GM21576 (cell line): ENCODE data around the gene AFAP1.

Experiments used
- ATAC-seq: cut with Tn5 transposase; IDR thresholded peaks from one replicate; pipeline ENCODE4 v1.9.1; 2021; ENCODE audit warnings: mild to moderate bottlenecking, moderate library complexity; ENCODE audit not compliant: unreplicated experiment

Gene AFAP1

DNA sequence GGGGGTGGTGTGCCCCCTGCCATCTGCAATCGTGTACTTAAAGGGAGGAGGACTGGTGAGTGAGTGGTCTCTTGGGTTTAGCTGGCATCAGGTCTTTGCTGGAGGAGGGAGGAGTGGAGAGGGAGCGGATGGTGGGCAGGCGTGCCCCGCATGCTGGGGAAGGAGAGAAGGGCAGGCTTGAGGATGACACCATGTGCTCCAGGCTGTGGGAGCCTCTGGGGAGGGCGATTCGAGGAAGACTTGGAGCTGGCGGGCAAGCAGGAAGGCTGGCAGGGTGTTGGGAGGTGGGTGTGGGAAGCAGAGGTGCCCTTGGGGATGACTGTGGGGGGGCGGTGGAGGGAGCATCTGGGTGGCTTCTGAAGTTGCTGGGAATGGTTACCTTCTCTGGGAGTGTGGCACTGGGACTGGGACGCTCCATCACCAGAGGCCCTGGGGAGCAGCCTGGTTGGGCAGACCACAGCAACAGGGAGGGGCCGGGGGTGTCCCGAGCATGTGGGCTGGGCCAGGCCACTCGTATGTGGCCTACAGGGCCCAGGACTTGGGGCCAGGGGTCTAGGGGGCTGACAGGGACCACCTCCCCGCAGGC is 30.8 kb upstream of the AFAP1 start:
- no peak for ATAC-seq

DNA sequence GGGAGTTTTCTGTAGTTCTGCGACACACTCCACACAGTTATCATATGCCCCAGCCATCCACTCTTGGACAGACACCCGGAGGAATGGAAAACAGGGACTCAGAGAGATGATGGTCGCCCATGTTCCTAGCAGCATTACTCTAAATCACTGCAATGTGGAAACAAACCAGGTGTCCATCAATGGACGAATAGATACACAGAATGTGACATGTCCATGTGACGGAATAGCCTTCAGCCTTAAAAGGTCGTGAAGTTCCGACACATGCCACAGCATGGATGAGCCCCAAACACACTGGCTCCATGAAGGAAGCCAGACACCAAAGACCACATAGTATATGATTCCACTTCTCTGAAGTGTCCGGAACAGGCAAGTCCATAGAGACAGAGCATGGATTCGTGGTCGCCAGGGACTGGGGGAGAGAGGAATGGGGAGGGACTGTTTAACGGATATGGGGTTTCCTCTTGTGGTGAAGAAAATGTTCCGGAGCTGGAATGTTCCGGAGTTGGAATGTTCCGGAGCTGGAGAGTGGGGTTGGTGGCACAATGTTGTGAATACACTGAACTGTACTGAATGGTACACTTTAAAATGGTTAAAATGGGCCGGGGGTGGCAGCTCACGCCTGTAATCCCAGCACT is 28.7 kb upstream of the AFAP1 start:
- ATAC-seq = no peak

DNA sequence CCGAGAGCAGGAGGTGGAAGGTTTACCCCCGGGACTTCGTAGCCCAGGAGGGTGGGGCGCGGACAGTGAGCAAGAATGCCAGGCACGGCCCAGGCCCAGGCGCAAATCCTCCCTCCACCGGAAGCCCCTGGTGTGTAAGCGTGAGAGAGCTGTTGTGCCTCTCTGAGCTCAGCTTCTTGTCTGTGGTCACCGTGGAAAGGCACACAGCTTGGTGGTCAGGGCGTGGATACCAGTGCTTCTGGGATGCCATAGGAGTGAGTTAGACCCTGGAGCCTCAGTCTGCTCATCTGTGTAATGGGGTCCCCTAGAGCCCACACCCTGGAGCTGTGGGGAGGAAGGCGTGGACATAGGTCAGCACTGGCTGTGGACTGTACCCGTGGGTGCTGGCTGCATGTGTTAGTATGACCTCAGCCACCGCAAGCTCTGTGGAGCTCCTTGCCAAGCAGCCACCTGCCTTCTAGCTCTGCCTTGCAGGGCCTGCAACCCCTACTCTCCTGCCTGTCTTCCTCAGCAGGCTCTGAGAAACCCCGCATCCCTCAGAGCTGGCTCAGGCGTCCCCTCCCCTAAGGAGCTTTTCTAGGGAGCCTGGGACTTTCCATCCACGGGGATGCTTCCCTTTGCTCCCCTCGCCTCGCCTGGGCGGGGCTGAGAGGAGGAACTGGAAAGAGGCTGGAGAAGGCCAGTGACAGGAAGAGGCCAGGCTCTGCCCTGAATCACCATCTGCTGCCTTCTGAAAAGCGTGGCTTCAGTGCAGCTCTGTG is 28.0 kb upstream of the AFAP1 start:
- ATAC-seq = no peak

DNA sequence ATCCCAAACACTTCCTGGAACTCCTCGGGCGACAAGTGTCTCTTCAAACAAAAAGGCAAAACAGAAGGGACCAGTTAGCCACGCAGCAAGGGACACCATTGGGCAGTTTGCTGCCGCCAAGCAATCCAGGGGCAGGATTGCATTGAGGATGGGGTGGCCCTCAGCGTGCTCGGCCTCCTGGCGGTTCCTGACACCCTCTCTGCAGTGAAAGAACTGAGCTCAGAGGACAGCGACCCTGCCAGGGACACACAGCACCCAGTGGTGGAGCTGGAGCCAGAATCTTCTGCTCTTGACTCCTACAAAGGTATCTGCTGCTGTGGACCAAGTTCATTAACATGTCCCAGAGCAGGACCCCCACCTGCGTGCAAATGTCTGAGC is 27.4 kb upstream of the AFAP1 start:
- no peak for ATAC-seq

DNA sequence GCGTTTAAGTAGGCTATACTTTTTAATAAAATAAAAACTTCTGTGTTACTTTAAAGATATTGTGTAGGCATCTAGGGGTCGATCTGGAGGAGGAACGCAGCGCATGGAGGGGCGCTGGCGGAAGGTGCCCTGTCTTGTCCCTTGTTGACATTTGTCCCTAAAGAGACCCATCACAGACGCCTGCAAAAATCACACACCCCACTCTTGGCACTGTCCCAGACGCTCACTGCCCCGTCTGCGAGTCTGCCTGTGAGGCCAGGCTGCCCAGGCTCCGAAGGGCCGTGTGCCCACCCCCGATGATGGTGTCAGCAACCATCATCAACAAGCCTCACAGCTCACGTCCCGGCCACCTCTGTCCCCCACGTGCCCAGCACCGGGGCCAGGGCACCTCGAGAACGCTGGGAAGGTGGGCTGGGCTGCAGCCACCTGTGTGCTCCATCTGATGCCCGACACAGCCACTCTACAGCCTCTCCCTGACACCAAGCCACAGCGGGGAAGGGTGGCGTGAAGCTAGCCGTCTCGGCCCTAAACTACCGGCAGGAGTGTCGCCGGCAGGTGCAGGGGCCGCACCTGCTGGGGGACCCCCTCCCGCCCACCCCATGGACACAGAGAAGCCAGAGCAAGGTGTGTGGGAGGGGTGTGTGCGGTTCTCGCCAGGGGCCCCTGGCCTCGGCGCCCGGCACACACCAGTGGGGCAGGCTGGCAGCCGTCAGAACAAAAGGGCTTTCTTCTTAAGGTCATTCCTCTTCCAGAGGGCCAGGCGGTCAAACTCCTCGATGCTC is 26.8 kb upstream of the AFAP1 start:
- ATAC-seq = no peak

DNA sequence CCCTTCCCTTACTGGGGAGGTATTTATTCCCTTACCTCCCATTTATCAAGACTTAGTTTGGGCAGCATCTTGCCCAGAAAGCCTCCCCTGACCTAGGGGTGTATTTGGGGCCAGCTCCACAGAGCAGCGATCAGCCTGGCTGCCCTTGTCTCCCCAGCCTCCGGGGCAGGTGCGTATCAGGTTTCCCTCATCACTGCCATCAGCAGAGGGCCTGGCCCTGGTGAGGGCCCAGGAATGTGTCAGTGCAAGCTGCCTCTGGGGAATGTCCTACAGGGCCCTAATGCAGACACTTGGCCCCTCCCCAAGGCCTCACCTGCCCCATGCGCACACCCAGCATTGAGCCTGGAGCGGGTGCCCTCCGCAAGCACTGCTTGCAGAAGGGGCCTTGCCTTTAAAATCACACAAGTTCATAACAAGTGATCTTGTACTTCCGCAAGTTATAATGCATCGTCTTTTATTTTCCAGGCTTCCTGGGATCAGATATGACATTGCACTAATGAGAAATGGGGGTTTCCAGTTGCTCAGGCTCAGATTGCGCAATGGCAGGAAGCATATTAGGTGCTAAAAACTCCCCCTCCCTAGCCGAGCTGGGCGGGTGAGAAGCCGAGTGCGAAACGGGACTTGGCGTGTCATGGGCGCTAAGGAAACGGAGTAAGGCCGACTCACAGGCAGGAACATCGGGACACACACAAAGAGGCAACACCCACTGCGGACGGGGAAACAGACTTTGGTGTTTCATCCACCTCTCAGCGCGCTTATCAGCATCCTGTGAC is 25.4 kb upstream of the AFAP1 start:
- no peak for ATAC-seq

DNA sequence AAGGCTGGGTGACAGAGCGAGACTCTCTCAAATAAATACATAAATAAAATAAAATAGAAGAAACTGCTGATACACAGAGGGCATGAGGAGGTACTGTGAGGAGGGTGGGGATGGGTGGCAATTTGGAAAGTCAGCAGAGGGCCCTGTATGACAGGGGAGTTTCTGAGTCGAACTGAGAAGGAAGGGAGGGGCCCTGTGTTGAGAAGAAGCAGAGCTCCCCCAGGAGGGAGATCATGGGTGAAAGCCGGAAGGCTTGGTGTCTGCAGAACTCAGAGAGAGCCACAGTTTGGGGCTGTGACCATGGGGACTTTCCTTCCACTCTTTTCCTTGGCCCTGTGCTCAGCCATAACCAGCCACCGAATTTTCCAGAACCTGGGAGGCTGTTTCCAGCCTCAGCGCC is 24.8 kb upstream of the AFAP1 start:
- ATAC-seq = no peak

DNA sequence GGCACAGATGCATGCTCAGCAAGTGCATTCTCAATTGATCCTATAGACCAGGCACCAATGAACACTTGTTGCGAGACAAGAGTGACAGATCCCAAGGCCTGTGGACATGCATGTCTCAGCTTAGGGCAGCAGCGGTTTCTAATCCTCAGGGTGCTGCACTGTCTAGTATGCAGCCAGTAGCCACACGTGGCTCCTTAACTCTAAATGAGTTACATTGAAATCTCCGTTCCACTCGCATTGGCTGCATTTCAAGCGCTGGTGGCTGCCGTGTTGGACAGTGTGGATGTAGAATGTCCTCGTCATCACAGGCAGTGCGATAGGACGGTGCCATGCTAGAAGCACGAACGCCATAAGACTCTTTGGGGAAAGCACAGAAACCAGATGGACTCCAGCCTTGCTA is 24.0 kb upstream of the AFAP1 start:
- ATAC-seq = no peak

DNA sequence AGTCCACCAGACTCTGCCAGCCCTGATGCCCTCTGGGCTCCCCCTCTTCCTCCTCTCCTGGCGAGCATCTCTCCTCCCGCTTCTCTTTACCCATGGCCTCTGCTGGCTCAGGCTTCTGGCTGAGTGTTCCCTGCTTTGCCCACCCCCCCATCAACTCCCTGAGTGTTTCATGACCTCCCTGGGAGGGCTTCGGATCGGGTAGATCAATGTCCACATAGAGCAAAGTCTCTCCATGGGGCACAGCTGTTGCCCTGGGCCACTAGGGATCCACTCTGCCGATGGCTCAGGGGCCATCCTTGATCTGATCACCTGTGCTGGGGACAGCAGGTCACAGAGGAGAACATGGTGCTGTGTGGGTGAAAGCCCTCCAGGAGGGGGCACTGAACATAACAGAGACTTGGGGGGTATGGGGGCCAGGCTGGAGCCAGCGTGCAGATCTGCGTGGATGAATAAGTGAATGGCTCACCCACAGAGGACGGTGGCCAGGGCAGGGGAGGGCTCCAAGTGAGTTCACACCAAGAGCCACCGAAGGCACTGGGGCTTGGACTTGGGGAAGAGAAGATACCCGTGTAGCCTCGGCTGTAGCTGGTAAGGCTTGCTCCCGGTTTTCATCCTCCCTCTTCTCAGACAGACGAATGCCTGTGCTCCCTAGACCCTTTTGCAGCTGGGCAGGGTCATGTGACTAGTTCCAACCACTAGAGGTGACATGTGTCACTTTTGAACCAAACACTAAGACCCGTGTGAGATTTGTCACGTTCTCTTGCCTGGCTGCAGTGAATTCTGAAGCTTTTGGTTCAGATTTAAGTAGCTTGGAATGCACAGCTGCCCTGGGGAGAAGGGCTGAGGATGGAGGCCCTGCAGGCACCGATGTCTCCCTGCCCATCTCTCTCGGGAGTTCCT is 23.2 kb upstream of the AFAP1 start:
- ATAC-seq = no peak

DNA sequence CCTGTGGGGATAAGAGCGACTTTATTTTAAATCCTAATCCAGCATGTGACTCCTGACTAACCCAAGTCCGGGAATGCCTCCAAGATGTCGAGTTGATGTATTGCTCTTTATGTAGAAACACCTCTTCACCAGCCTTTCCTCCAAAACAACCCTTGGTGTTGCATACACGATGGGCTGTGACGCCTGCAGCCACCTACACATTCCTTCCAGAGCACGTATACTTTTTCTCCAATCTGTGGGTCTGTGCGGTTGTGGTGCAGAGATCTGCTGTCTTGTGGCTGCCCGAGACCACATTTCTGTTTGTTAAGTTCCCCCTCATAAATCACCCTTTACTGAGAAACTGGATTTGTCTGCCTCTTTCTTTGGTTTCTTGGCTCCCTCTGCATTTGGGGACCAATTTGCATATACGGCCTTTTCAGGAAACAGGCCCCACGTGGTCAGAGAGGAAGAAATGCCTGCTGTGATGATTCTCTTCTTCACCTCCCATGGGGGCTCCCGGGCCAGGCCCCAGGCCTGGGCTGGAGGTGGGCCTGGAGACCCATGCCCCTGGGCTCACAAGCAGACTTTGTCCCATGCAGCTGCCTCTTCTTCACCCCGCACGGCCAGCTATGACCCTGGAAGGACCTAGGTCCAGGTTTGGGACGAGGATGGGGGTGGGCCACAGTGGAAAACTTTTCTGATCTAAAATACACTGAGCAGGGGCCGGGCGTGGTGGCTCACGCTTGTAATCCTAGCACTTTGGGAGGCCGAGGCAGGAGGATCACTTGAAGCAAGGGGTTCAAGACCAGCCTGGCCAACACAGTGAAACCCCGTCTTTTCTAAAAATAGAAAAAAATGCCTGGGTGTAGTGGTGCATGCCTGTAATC is 21.4 kb upstream of the AFAP1 start:
- ATAC-seq = peak; percentile 66

DNA sequence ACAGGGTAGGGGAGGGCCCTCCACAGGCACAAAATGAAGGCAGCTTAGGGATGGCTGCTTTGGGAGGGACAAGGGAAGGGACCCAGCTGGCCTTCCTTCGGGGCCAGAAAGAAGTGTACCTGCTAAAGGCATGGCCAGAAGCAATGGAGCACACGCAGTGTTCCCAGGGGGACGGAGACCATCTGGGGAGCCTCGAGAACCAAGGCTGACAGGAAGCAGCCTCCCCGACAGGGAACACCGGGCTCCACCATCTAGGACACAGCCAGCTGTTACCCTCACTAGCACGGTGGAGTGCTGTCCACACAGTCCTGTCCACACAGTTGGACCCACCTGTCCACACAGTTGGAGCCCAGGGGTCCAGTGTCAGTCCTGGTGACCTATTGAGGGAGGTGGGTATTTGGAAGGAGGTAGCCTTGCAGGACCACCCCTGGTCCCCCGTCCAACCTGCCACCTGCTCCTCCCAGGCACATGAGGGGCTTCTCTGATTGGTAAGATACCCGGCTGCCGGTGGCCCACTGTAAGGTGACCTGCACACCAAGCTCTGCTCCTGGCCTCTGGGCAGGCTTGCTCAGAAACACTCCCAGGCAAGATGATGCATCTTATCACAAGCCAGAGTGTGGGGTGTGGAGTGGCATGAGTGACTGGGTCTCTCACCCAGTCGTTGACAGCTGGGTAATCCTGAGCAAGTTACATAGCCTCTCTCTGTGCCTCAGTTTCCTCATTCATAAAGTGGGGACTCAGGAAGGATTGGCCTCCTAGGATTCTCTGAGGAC is 20.5 kb upstream of the AFAP1 start:
- ATAC-seq = no peak

DNA sequence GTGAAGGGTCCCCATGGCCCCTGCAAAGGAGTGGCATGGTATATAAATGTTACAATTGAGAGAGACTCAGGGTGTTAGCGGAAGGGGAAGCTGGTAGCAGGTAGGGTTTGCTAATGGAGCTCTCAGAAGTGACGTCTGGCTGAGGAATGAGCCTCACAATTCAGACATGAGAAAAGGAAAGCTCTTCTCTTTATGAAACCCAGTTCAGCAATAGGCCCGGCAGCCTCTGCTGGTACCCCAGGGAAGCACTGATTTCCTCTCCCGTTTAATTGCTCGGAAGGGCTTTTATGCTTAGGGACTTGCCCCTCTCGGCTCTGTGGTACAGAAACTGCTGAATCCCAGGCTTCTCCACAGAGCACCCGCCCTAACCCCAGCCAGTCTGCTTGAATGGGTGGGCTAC is 19.4 kb upstream of the AFAP1 start:
- ATAC-seq = no peak

DNA sequence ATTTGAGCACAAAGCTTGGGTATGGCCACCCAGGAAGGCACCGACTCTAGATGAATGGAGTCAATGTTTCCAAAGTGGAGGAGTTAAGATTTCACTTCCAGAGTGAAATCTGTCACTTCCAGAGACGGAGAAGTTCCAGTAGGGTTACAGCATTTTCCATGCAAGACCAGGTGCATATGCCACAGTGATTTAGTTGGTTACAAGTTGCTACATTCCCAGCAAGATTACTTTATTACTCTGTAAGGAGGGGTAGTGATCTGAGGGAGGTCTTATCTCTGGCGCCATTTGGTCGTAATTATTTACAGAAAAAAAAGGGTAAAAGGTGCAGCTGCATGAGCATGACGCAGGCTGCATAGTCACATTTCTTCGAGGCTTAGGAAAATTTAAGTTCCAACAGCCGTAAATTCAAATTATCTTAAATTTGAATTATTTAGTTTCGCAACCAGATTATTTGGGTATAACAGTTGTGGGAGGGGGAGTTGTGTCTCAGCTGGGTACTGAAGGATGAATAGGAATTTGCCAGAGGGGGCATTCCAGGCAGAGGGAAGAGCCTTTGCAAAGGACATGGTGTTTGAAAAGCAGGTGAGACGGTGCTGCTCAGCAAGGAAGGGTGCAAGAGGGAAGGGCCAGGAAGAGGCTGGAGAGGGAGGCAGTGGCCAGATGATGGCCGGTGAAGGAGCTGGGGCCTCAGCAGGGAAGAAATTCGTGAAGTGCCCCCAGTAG is 17.4 kb upstream of the AFAP1 start:
- no peak for ATAC-seq

DNA sequence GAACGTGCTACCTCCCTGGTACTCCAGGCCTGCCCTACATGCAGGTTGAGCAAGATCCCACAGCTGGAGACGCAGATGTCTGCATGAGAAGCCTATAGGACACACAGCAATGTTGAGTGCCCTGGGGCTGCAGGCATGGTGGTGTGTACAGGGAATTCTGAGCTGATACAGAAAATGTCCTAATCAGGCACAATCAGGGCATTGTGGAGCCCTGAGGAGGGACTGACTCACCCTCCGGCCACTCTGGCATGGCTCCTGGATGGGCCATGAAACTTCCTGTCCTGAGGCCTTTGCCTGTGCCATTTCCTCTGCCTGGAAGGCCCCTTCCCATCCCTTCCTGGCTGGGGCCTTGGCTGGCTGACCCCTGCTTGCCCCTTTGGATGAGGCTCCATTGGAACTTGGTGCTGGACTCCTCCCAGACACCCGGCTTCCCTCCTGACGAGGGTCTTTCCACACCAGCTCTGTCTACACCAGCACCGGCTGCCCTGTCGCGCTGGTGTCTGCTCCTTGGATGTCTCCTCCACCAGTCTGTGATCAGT is 16.7 kb upstream of the AFAP1 start:
- ATAC-seq = no peak

DNA sequence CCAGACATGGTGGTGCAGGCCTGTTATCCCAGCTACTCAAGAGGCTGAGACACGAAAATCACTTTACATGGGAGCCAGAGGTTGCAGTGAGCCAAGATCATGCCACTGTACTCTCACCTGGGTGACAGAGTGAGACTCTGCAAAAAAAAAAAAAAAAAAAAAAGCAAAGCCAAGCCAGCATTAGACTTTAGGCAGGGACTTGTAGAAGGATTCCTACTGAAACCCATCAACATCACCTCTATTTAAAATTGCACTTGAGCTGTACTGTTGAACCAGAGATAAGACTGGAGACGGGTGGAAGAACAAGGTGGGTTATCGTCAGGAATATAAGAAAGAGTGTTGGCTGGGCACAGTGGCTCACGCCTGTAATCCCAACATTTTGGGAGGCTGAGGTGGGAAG is 15.7 kb upstream of the AFAP1 start:
- no peak for ATAC-seq

DNA sequence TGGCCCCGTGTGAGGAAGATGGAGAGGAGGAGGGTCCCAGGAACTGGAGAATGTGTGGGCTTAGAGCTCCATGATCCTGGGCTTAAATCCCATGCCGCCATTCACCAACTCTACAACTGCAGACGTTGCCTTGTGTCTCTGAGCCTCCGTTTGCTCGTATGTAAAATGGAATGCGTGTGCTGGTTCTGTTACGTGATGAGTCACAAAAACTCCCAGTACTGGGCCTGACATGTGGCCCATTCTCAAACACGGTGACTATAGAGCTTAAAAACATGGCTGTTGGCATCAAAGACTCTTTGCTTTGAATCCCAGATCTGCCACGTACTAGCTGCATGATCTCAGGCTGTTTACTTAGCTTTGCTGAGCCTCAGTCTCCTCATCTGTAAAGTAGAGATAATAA is 13.0 kb upstream of the AFAP1 start:
- ATAC-seq = no peak
